Measurements from ENCODE around the gene MYO5A. TPM values are rescaled to one million over a fixed set of nuclear protein-coding genes. Genes with fewer than 3 reads are reported as not detected.

Gene MYO5A
- total and polyA plus RNA-seq, 10 of the 15 experiments (the other 5 are each of a cell fraction or from before 2014, with no cell fraction given) = 4.2 to 42.9 (median 31.1) TPM

DNA sequence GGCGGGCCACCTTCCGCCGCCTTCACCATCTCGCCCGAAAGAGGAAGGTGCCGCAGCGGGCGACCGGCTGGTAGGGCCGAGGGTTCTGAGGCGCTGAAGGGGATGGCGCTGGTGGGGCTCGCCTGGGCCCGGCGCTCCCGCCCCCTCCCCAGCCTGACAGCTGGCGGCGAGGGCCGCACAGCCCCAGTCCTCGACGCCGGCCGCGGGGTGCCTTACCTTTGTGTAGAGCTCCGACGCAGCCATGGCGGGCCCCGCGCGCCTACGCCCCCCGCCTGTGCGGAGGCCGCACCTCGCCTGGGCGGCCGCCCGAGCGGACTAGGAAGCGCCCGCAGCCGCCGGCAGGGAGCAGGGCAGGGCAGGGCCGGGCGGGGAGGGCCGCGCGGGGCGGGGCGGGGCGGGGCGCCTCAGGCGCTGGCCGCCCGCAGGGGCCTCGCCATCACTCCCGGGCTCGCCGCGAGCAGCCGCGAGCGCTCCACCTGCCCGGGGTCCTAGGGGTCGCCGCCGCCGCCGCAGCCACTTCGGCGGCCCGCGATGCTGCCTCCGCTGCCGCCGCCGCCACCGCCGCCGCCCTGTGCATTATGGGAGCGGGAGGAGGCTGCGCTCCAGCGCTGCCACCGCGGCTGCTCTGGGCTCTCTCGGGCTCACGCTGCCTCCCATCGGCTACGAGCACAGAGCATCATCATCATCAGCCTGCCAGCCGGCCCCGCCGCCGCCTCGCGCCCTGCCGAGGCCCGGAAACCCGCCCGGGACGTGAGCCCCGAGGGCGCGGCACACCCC, at the start of gene MYO5A (continued):
- TF ChIP-seq ZBTB40 (IDR thresholded peaks at IDR 0.05; ENCODE audit: borderline replicate concordance) (no peak), SMC3 (IDR thresholded peaks at IDR 0.05; ENCODE audit: borderline replicate concordance, low read length) (0 out of 2 replicates have a peak, but pooled peaks have one; percentile 1), CEBPZ (IDR thresholded peaks at IDR 0.05; ENCODE audit: low read depth, low read length) (no peak), SRF (IDR thresholded peaks at IDR 0.05; ENCODE audit: low read depth in 2 of 2, low read length in 2 of 2) (no peak), MYC (IDR thresholded peaks at IDR 0.05; ENCODE audit: insufficient read depth, insufficient read length, insufficient replicate concordance, low read length, severe bottlenecking) (peak; percentile 54), STAT1 (conservative IDR thresholded peaks at IDR 0.05) (0 out of 2 replicates have a peak, but pooled peaks have one; percentile 32), ZNF274 (IDR thresholded peaks at IDR 0.05; ENCODE audit: insufficient read depth, insufficient read length) (no peak), CREM (IDR thresholded peaks at IDR 0.05; ENCODE audit: low read depth) (no peak), BACH1 (IDR thresholded peaks at IDR 0.05; ENCODE audit: borderline replicate concordance) (0 out of 2 replicates have a peak, but pooled peaks have one; percentile 23), IKZF1 (conservative IDR thresholded peaks at IDR 0.05) (peak; percentile 65), RAD21 (IDR thresholded peaks at IDR 0.05; ENCODE audit: insufficient read depth, low read depth, low read length) (peak; percentile 46), ATF3 (IDR thresholded peaks at IDR 0.05; ENCODE audit: borderline replicate concordance, extremely low read depth, low read depth, low read length) (no peak), NR2F1 (conservative IDR thresholded peaks at IDR 0.05) (peak; percentile 62; the same call in 1 of the 2 replicates), IRF3 (IDR thresholded peaks at IDR 0.05) (no peak)
- TF ChIP-seq, protein P1, sequence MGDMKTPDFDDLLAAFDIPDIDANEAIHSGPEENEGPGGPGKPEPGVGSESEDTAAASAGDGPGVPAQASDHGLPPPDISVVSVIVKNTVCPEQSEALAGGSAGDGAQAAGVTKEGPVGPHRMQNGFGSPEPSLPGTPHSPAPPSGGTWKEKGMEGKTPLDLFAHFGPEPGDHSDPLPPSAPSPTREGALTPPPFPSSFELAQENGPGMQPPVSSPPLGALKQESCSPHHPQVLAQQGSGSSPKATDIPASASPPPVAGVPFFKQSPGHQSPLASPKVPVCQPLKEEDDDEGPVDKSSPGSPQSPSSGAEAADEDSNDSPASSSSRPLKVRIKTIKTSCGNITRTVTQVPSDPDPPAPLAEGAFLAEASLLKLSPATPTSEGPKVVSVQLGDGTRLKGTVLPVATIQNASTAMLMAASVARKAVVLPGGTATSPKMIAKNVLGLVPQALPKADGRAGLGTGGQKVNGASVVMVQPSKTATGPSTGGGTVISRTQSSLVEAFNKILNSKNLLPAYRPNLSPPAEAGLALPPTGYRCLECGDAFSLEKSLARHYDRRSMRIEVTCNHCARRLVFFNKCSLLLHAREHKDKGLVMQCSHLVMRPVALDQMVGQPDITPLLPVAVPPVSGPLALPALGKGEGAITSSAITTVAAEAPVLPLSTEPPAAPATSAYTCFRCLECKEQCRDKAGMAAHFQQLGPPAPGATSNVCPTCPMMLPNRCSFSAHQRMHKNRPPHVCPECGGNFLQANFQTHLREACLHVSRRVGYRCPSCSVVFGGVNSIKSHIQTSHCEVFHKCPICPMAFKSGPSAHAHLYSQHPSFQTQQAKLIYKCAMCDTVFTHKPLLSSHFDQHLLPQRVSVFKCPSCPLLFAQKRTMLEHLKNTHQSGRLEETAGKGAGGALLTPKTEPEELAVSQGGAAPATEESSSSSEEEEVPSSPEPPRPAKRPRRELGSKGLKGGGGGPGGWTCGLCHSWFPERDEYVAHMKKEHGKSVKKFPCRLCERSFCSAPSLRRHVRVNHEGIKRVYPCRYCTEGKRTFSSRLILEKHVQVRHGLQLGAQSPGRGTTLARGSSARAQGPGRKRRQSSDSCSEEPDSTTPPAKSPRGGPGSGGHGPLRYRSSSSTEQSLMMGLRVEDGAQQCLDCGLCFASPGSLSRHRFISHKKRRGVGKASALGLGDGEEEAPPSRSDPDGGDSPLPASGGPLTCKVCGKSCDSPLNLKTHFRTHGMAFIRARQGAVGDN (IDR thresholded peaks at IDR 0.05) = peak; percentile 61
